MCF 10A (cell line): ENCODE results near the gene SLC9A3. TPM values are rescaled to one million over a fixed set of nuclear protein-coding genes. Genes with fewer than 3 reads are reported as not detected.

ENCODE experiments used
- BruUV-seq: library from RNA; stranded (reverse); fragments of 400-500 nt; replicated peaks from 2 replicates; lab custom pipeline; 2021; lab: Mats Ljungman, UMichigan
- CTCF ChIA-PET: fragments of 300-600 bp; sonication (Branson Sonifier 250); formaldehyde crosslinking; extraction: SDS; loops from one replicate; lab custom pipeline; 2021; ENCODE audit warnings: antibody characterized with exemption, inconsistent platforms; lab: Yijun Ruan, JAX
- POLR2A ChIA-PET: fragments of 300-600, 350-650 bp; sonication (Branson Sonifier 250); formaldehyde crosslinking; extraction: SDS; loops from one replicate; lab custom pipeline; 2020; ENCODE audit warnings: antibody characterized with exemption, inconsistent platforms; lab: Yijun Ruan, JAX
- DNase-seq: peaks from one replicate; pipeline ENCODE4 v3.0.0-alpha.2; 2018; ENCODE audit not compliant: unreplicated experiment
- H3K27ac Mint-ChIP-seq: one replicate; pipeline ENCODE4 v1.8.0; 2022; ENCODE audit warnings: mild to moderate bottlenecking, low read depth, mixed read lengths; ENCODE audit not compliant: unreplicated experiment
- H3K27me3 Mint-ChIP-seq: one replicate; pipeline ENCODE4 v1.8.0; 2022; ENCODE audit warnings: mixed read lengths; ENCODE audit not compliant: insufficient read depth, unreplicated experiment
- H3K36me3 Mint-ChIP-seq: one replicate; pipeline ENCODE4 v1.8.0; 2022; ENCODE audit warnings: mild to moderate bottlenecking, moderate library complexity, mixed read lengths; ENCODE audit not compliant: insufficient read depth, unreplicated experiment
- H3K4me1 Mint-ChIP-seq: one replicate; pipeline ENCODE4 v1.8.0; 2022; ENCODE audit warnings: mixed read lengths; ENCODE audit not compliant: insufficient read depth, unreplicated experiment
- H3K4me3 Mint-ChIP-seq: one replicate; pipeline ENCODE4 v1.8.0; 2022; ENCODE audit warnings: mild to moderate bottlenecking, moderate library complexity, mixed read lengths; ENCODE audit not compliant: unreplicated experiment
- H3K9me3 Mint-ChIP-seq: one replicate; pipeline ENCODE4 v1.8.0; 2022; ENCODE audit warnings: mixed read lengths; ENCODE audit not compliant: unreplicated experiment
- intact Hi-C: fragments of 100-400 bp; cut with micrococcal nuclease; formaldehyde crosslinking; loops from 2 replicates; pipeline ENCODE4 v1.14.1; 2022
- total RNA-seq: library from RNA; stranded (reverse); gene quantifications from 2 replicates; pipeline ENCODE4 v1.2.3, GENCODE V29; 2022
- TF ChIP-seq, protein P1 (sequence below): fragments of 200-600 bp; IDR thresholded peaks from one replicate; pipeline ENCODE4 v1.8.0; 2022; ENCODE audit warnings: antibody characterized with exemption, mild to moderate bottlenecking; ENCODE audit not compliant: unreplicated experiment

Gene SLC9A3
- total RNA-seq, 1 experiment from 2014 or later = 1.0 TPM

DNA sequence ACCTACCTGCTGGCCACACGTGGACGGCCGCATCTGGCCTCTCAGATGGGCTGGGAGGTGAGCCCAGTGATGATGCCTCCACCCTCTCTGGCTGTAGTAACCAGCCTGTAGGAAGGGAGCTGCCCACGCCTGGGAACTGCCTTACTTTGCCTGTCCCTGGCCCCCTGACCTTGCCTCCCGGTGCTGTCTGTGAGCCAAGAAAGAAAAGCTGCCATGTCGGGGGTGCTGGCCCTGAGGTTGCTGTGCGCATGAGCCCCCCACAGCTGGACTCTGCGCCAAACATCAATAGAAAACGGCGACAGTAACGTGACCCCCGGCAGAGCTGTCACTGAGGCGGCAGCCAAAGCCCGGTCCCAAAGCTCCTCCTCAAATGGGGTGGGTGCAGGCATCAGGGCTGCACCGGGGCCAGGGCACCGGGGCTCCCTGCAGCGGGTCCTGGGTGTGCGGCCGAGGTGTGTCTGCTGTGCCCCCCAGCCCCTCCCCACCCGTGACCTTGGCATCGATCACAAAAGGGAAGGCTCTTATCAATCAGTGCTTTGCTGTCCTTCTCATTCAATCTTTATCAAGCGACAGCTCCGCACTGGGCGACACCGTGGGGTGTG lies 15.3 kb upstream of the SLC9A3 start:
- no peak overlapping the region for H3K27ac Mint-ChIP-seq
- POLR2A ChIA-PET = no interaction called here
- peaks cover 30% of the 10 kb centered on the region for H3K27me3 Mint-ChIP-seq
- CTCF ChIA-PET = interaction anchor here (0.6 kb wide), 1 partner anchor 10 kb away, joined by 3 read pairs; no protein-coding TSS in a partner anchor
- TF ChIP-seq, protein P1, sequence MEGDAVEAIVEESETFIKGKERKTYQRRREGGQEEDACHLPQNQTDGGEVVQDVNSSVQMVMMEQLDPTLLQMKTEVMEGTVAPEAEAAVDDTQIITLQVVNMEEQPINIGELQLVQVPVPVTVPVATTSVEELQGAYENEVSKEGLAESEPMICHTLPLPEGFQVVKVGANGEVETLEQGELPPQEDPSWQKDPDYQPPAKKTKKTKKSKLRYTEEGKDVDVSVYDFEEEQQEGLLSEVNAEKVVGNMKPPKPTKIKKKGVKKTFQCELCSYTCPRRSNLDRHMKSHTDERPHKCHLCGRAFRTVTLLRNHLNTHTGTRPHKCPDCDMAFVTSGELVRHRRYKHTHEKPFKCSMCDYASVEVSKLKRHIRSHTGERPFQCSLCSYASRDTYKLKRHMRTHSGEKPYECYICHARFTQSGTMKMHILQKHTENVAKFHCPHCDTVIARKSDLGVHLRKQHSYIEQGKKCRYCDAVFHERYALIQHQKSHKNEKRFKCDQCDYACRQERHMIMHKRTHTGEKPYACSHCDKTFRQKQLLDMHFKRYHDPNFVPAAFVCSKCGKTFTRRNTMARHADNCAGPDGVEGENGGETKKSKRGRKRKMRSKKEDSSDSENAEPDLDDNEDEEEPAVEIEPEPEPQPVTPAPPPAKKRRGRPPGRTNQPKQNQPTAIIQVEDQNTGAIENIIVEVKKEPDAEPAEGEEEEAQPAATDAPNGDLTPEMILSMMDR = no peak
- no peaks in the 10 kb centered on the region for H3K4me1 Mint-ChIP-seq
- DNase-seq = no peak
- no peaks in the 10 kb centered on the region for H3K36me3 Mint-ChIP-seq
- no peaks in the 10 kb centered on the region for H3K9me3 Mint-ChIP-seq
- intact Hi-C loops = no loop called here
- no TSS peak for BruUV-seq
- H3K4me3 Mint-ChIP-seq = no peak overlapping the region

DNA sequence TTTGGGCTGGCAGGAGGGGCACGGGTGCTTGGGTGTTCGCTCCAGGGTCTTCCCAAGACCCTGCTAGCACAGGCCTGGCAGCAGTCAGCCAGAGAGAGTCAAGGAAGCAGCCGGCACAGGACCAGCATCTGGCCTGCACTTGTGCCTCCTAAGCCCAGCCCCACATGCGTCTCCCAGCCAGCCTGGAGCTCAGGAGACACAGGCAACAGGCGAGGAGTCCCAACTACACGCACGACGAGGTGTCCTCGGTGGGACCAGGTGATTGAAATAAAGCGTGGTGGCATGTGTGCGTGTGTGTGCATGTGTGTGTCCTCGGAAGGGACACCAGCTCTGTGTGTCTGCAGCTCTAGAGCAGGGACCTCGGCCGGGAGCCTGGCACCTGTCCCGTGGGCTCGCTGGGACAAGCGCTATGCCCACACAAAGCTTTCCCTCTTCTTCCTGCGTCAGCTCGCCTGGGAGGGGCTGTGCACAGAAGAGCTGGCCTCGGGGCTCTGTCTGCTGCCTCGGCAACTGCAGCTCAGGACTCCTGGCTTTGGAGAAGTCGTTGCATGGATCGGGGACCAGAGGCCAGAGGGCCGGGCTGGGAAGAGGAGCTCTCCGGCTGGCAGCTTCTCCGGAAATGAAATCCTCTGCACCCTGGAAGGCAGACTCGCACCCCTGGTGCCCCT lies 14.7 kb upstream of the SLC9A3 start:
- ChIA-PET POLR2A (no interaction called here), CTCF (interaction anchor here (0.6 kb wide), 1 partner anchor 9 kb away, joined by 3 read pairs; no protein-coding TSS in a partner anchor)
- Mint-ChIP-seq H3K9me3 (no peaks in the 10 kb centered on the region), H3K27me3 (peaks cover 30% of the 10 kb centered on the region), H3K27ac (no peak overlapping the region), H3K4me1 (no peaks in the 10 kb centered on the region), H3K4me3 (no peak overlapping the region), H3K36me3 (no peaks in the 10 kb centered on the region)
- DNase-seq = no peak
- TF ChIP-seq, protein P1 = no peak
- intact Hi-C loops = no loop called here
- BruUV-seq = no TSS peak

DNA sequence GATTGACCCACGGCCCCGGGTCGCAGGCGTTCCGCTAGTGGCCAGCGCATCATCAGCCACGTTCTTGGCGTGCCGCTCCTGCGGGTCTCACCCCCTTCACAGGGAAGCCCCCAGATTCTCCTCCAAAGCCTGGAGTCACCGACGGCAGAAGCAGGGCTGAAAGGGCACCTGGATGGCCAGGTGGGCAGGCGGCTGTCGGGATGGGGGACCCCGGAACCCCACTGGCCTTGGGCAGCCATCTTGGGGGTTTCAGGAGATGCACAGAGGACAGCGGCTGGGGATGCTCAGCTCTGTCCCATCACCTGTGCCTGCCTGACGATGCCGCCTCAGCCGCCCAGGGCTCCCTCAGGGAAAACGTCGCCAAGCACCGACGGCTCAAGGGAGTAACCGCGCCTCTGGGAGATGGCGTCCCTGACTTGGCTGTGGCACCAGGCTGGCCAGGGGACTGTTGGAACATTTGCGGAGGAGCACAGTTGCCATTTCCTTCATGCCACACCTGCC lies 14.1 kb upstream of the SLC9A3 start:
- TF ChIP-seq, protein P1 = no peak
- intact Hi-C loops = no loop called here
- BruUV-seq = no TSS peak
- no peaks in the 10 kb centered on the region for H3K4me1 Mint-ChIP-seq
- H3K27me3 Mint-ChIP-seq = peaks cover 30% of the 10 kb centered on the region
- ChIA-PET CTCF (no interaction called here), POLR2A (interaction anchor here (0.7 kb wide), 1 partner anchor 12 kb away, joined by 3 read pairs; no protein-coding TSS in a partner anchor)
- H3K27ac Mint-ChIP-seq = no peak overlapping the region
- no peak for DNase-seq
- no peaks in the 10 kb centered on the region for H3K36me3 Mint-ChIP-seq
- H3K9me3 Mint-ChIP-seq = no peaks in the 10 kb centered on the region
- no peak overlapping the region for H3K4me3 Mint-ChIP-seq

DNA sequence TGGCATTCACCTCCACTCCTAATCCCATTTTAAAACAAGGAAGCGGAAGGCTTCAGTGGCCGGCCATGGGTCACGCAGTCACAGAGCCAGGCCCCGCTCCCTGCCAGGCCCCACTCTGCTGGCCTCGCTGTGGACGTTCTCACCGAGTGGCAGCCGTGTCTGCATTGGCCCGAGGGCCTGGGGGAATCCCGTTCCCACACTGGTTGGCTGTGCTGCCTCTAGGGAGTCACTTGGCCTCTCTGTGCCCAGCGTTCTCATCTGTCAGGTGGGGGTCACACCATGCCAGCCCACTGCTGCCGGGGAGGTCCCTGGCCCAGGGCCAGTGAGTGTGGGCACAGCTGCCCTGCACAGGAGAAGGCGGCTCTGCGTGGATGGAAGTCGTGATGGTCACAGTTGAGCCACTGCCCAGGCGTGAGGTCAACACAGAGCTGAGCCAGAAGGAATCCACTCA lies 13.4 kb upstream of the SLC9A3 start:
- TF ChIP-seq, protein P1 = no peak
- no peaks in the 10 kb centered on the region for H3K9me3 Mint-ChIP-seq
- H3K36me3 Mint-ChIP-seq = no peaks in the 10 kb centered on the region
- intact Hi-C loops = no loop called here
- POLR2A ChIA-PET = interaction anchor here (0.7 kb wide), 1 partner anchor 12 kb away, joined by 3 read pairs; no protein-coding TSS in a partner anchor
- no peaks in the 10 kb centered on the region for H3K4me1 Mint-ChIP-seq
- H3K27me3 Mint-ChIP-seq = peaks cover 30% of the 10 kb centered on the region
- no peak overlapping the region for H3K4me3 Mint-ChIP-seq
- H3K27ac Mint-ChIP-seq = no peak overlapping the region
- CTCF ChIA-PET = no interaction called here
- no TSS peak for BruUV-seq
- DNase-seq = no peak
